ENCODE data around the gene PAMR1.

Gene PAMR1

GRCh38 chr11:35470616-35471015 lies 54.8 kb downstream of the PAMR1 start:
- TF ChIP-seq ZBTB7A (IDR thresholded peaks at IDR 0.05; ENCODE audit: low read depth) (no peak), FOXM1 (IDR thresholded peaks at IDR 0.05; ENCODE audit: borderline replicate concordance, low read depth) (no peak), CREB1 (IDR thresholded peaks at IDR 0.05; ENCODE audit: low read depth) (no peak), EGR1 (IDR thresholded peaks at IDR 0.05) (no peak), YY1 (IDR thresholded peaks at IDR 0.05; ENCODE audit: low read depth) (no peak), USF1 (IDR thresholded peaks at IDR 0.05) (no peak), NFIC (IDR thresholded peaks at IDR 0.05) (no peak), RAD21 (IDR thresholded peaks at IDR 0.05; ENCODE audit: low read depth) (no peak), TCF12 (IDR thresholded peaks at IDR 0.05; ENCODE audit: low read depth) (no peak), CEBPB (IDR thresholded peaks at IDR 0.05) (no peak), REST (IDR thresholded peaks at IDR 0.05; ENCODE audit: low read depth) (no peak), MAX (IDR thresholded peaks at IDR 0.05) (no peak), TAF1 (IDR thresholded peaks at IDR 0.05; ENCODE audit: low read depth) (no peak)

GRCh38 chr11:35466058-35466457 lies 59.4 kb downstream of the PAMR1 start:
- no peak for TF ChIP-seq FOXM1 (IDR thresholded peaks at IDR 0.05; ENCODE audit: borderline replicate concordance, low read depth)

- TF ChIP-seq RAD21 (IDR thresholded peaks at IDR 0.05; ENCODE audit: low read depth) (peak; percentile 45), CREB1 (IDR thresholded peaks at IDR 0.05; ENCODE audit: low read depth) (no peak), USF1 (IDR thresholded peaks at IDR 0.05) (no peak)
Observed at GRCh38 chr11:35464308-35464707, 61.1 kb downstream of the PAMR1 start.

- TF ChIP-seq TEAD4 (IDR thresholded peaks at IDR 0.05) = no peak
- no peak for TF ChIP-seq CEBPB (IDR thresholded peaks at IDR 0.05)
- no peak for TF ChIP-seq TAF1 (IDR thresholded peaks at IDR 0.05; ENCODE audit: low read depth)
- no peak for TF ChIP-seq CREB1 (IDR thresholded peaks at IDR 0.05; ENCODE audit: low read depth)
- TF ChIP-seq REST (IDR thresholded peaks at IDR 0.05; ENCODE audit: low read depth) = no peak
Observed at GRCh38 chr11:35463331-35463751, 62.1 kb downstream of the PAMR1 start.

- TF ChIP-seq RAD21 (IDR thresholded peaks at IDR 0.05; ENCODE audit: low read depth) (no peak), USF1 (IDR thresholded peaks at IDR 0.05) (no peak), REST (IDR thresholded peaks at IDR 0.05; ENCODE audit: low read depth) (no peak), MAX (IDR thresholded peaks at IDR 0.05) (no peak), YY1 (IDR thresholded peaks at IDR 0.05; ENCODE audit: low read depth) (no peak), TCF12 (IDR thresholded peaks at IDR 0.05; ENCODE audit: low read depth) (no peak), TAF1 (IDR thresholded peaks at IDR 0.05; ENCODE audit: low read depth) (no peak)
Observed at GRCh38 chr11:35461917-35462538, 63.4 kb downstream of the PAMR1 start.
